HG02623 (cell line): ENCODE data around the gene HDAC4.

ENCODE experiments used
- ATAC-seq: cut with Tn5 transposase; IDR thresholded peaks from one replicate; pipeline ENCODE4 v1.9.1; 2021; ENCODE audit warnings: moderate library complexity; ENCODE audit not compliant: unreplicated experiment

The HDAC4 gene

DNA sequence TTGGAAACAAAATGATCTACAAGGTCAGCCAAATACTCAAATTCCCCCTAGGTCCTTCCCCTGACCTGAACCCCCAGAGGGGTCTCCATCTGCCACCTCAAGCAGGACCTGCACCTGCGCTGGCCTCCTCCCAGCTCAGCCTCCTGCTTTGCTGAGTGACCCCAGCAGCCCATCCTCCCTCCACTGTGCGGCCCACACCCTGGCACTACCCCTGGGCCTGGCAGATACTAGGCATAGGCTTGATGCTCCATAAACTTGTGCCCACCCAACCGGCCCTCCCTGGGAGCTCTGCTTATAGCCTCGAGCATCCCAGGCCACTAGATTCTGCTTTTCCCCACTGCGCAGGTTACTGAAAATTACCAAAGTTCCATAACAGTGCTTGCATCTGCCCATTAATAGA lies 156.2 kb downstream of the HDAC4 start:
- ATAC-seq = no peak

DNA sequence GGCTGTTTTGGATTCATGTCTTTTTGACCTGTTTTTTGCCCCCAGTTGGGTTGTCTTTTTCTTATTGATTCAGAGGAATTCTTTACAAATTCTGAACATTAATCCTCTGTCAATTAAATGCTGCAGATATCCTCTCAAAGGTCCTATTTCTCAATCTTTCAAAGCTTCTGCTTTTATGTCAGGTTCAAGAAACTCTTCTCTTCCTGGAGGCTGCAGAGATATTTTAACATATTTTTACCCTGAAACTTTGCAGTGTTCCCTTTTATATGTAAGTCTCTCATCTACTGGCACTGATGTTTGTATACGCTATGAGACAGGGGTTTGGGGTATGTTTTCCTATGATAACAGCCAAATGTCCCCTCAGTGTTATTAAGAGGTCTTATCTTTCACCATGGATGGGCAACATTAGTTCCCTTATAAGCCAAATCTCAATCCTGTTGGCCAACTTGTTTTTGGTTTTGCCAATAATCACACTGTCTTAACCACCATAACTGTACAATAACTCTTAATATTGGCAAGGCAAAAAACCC lies 159.3 kb downstream of the HDAC4 start:
- no peak for ATAC-seq

DNA sequence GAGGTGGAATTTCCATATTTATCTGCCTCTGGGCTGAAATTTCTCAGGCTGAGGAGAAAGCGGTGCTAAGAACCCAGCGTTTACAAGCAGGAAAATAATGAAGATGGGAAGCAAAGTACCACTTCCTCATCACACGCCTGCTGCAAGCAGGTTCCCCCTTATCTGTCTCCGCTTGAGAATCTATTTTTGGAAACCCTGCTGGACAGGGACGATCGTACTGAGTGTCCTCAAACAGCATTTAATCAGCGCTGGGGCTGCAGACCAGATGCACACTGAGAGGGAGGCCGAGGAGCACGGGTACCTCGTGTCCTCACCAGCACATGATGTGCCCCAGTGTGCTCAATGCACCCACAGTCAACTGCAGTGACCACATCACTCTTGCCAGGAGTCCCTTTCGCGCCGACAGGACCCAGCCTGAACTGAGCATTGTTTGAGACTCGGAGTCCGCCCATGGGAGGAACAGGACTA lies 160.4 kb downstream of the HDAC4 start:
- no peak for ATAC-seq

DNA sequence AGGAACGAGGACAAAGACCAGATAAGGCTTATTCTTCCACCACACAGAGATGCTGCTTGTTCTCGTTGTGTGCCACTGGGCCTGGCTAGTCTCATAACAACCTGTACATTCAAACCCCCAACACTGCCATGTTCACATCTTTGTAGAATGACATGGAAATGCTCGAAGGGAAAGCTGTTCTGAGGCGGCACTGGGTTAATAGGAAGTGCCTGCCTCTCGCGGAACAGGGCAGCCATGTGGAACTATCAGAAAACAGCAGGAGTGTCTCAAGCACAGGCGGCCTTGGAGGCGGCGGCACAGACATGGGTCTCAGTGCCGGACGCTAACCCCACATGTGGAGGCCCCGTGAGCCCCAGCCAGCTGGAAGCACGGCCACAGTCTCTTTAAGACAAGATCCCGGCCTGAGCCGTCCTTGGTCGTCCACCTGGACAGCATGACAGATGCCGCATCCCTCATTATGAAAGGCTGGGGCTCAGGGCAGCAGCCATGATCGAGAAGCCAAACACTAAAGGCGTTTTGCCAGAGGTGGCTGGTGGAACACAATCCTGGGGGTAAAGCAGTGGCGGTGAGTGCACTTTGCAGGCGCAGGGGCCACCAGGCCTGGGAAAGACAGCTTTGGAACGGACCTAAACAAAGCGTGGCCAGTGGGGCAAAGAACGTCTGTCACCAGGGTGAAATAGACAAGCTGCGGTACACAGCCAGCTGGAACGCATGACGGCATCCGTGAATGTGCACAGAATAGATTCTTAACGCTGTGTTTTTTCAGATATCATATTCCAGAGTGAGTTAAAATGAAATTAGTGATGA lies 161.0 kb downstream of the HDAC4 start:
- ATAC-seq = no peak

DNA sequence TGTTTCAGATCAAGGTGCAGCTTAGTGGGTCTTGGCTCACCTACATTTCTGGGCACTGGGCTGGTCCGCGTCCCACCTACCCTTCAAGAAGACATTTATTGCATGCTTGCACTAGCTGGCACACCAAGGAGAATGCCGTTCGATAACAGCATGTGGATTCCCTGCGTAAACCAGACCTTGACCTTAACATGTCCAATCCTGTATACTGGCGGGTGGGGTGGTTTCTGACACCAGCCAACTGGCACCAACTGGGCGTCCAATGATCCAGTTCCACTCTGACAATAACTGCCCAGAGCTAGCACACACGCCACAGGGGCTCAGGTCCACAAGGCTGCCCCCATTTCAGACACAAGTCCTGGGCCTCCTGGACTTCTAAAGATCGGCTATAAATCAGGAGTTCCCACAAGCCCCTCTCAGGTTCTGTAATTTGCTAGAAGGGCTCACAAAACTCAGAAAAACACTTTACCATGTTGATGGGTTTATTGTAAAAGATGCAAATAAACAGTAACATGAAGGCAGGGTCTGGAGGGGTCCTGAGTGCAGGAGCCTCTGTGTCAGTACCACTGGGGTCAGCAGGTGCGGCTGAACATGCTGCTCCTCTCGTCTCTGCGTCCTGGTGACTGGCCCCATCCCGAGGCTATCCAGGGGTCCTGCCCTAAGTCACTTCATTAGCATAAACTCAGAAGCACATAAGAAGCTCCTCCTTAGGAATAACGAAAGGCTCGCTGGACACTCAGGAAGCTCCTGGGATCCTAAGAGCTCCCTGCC lies 161.8 kb downstream of the HDAC4 start:
- no peak for ATAC-seq

DNA sequence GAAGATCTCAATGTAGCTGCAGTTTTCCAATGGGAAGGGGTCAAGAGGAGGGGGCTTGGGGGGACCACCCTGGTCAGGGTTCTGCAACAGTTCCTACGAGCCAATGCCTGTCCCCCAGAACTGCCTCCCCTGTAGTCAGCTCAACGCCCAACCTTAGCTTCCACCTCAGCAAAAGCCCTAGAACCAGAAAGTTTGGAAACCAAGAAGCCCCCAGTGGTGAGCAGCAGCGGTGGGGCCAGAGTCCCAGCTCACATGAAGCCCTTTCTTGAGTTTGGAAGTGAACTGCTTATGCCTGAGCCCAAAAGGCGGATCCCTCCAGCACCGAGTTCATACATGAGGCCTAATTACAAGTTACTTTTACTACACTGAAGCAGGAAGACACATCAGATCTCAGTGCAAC lies 162.4 kb downstream of the HDAC4 start:
- no peak for ATAC-seq

DNA sequence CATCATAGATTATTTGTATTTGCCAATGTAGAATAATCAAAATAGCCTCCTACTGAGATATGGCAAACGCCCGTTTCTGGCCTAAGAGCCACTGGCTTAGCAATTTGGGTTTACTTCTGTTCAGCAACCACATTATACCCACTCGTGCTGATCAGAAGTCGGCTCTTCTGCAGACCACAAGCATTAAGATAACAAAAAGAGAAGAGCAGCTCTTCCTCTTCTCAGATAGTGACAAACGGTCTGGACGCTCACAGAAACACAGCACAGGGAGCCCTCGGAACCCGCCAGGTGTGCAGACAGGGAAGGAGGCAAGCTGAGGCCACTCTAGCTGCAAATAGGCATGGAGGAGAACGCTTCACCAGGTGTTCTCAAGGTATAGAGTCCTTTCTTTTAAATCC lies 164.0 kb downstream of the HDAC4 start:
- no peak for ATAC-seq

DNA sequence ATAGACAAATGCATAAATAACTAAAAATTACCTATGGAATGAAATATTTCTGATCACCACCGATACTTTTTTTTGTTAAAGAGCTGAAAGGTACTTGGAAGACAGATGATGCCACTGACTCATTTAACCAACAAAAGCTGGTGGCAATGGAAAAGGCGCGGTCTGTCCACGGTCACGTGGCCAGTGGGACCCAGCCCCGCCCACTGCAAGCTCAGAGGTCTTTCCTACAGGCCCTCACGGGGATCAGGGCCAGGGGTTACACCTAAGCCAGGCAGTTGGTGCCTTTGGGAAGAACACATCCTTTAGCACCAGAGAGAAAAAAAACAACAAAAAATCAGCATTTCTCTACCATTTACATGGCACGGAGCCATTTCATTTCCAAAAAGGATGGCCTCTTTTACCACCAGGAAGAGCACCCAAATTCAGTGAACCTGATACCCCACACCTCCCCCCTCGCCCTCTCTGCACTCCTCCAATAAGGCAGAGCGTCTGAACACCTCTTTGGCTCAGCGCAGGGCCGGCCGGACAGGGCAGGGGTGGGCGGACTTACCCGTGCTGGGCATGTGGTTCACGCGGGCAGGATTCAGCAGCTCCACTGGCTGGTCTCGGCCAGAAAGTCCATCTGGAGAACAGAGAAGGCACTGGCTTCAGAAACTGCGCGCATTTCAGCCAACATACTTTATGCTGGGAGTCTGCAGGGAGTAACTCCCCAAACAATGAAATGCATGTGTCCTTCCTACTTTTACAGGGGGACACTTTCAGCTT lies 164.6 kb downstream of the HDAC4 start:
- no peak for ATAC-seq

DNA sequence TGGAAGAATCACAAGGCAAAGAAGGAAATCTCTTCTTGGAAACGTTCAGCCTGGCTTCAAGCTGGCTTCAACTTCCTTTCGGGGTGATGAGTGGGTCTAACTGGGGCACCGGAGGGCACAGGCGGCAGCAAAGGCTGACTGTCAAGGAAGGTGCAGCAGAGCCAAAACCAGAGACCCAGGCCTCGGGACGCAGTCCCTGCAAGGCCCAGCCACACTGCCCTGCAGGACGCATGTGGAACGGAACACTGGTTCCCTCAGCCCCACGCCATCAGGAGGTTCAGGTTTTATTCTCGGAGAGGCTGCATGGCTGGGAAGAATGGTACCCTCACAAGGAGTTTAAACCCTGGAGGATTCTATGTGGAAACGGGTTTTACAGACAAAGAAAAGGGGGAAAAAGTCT lies 165.5 kb downstream of the HDAC4 start:
- ATAC-seq = no peak

DNA sequence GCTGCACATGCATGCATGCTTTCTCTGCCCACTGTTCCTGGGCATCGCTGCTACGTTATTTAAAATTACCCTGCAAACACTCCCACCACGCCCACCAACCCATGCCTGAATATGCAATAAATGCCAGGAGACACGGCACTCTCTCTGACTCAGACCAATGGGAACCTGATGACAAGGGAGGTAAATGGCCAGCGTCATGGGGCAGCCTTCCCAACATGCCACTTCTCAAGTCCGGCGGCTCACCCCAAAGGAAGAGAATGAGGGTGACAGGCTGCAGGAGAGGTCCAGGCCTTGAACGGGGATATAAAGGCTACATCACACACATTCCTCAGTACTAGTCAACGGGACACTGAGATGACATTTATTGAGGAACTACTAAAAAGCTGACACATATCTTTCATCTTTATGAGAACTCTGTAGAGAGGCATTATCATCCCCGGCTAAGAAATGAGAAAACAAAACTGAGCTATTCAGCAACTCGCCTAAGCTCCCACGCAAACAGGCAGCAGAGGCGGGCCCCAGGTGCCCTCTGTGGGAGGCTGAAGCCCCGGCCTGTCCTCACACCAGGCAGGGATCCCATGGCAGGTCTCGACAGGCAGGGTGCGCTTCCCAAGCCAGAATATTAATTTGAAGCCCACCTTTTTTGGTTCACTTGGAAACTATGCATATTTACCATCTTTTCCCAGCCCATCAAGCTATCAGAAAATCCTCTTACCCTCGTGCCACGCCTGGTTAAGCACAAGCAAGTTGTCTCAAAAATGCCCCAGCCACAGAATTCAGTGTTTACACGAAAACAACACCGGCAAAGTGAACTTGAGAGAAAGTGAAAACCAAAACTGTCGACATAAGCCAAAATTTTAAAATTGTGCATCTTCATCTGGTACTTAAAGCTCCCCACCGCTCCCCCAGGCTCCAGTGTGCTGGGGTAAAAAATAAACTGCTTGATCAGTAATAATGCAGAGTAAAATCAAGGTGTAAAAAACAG lies 166.3 kb downstream of the HDAC4 start:
- no peak for ATAC-seq

DNA sequence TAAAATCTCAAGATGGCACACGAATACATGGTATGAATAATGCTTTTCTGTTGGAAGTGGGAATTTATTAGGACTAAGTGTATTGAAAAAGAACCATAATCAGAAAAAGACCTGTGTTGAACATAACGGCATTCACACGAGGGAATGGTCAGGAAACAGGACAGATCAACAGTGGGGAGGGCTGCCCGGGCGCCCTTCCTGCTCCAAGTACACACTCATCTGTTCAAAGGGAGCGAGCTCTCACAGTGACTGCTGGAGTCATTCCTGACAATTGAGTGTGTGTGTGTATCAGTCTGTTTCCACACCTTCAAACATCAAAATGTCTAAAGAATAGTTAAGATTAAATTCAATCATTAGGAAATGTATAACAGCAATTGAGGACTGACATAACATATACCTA lies 167.2 kb downstream of the HDAC4 start:
- no peak for ATAC-seq

DNA sequence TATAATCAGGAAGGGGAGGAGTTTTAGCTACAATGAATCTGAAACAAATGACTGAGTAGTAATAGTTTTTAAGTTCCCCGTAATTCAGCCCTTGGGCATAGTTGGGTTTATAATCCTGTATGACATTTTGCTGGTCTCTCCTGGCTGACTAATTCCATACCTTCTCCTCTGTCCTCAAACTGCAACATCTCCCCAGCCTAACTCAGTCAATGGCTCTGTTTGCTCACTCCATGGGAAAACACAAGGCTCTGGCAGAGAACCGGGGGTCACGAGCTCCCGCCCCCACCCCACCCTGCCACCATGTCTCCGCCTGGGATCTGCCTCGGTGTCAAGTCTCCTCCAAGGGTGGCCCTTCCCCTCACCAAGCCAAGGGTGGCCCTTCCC lies 168.6 kb downstream of the HDAC4 start:
- ATAC-seq = no peak

DNA sequence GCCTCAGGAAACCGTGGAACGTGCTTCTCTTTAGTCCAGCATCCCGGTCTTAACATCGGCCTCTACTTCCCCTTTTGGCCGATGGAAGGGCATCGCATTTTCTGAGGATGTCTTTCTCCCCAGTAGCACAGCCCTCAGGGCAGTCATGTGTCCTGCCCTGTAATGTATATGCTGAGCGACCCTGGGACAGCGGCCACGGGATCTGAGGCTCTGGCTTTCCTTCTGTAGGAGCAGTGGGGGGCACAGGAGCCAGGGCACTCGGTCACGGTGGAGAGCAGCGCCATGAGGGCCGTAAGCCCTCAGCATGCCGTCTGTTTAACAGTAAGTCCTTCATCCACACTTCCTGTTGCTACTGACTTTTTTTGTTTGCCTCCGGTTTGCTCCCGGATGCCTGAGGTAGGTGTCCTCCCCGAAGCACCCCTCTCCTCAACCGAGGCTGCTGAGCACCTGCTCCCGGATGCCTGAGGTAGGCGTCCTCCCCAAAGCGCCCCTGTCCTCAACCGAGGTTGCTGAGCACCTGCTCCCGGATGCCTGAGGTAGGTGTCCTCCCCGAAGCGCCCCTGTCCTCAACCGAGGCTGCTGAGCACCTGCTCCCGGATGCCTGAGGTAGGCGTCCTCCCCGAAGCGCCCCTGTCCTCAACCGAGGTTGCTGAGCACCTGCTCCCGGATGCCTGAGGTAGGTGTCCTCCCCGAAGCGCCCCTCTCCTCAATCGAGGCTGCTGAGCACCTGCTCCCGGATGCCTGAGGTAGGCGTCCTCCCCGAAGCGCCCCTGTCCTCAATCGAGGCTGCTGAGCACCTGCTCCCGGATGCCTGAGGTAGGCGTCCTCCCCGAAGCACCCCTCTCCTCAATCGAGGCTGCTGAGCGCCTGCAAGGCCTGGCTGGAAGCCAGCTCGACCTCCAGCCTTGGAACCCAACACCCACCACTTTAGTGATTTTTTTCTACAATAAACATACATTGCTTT lies 169.3 kb downstream of the HDAC4 start:
- no peak for ATAC-seq

DNA sequence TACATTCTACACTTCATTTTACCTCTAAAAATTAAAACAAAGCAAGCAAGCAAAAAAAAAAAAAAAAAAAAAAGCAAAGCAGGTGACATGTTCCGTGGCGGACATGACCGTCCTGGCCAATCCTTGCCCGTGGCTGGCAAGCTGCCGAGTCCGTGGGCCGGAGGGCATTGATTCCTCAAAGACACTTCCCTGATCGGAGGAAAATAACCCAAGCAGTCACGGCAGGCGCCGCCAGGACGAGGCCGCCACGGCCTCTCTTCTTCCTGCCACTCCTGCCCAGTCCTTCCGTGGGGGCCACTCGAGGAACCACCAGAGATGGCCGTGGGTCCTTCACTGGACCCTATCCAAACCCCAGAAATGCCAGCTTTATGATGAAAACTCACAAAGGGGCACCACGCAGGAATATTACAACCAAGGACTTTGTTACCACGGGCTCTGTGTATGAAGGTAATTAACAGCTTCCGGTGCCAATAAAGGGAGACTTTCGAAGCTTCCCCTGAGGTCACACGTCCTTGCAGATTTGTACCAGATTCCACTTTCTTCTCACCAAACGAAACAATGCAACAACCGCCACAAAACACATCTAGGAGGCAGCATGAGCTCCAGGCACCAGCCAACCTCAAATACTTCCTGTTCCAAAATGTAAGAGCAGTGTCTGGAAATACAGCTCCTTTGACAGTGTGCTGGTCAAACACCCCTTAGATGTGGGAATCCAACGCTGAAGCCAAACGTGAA lies 170.3 kb downstream of the HDAC4 start:
- no peak for ATAC-seq

DNA sequence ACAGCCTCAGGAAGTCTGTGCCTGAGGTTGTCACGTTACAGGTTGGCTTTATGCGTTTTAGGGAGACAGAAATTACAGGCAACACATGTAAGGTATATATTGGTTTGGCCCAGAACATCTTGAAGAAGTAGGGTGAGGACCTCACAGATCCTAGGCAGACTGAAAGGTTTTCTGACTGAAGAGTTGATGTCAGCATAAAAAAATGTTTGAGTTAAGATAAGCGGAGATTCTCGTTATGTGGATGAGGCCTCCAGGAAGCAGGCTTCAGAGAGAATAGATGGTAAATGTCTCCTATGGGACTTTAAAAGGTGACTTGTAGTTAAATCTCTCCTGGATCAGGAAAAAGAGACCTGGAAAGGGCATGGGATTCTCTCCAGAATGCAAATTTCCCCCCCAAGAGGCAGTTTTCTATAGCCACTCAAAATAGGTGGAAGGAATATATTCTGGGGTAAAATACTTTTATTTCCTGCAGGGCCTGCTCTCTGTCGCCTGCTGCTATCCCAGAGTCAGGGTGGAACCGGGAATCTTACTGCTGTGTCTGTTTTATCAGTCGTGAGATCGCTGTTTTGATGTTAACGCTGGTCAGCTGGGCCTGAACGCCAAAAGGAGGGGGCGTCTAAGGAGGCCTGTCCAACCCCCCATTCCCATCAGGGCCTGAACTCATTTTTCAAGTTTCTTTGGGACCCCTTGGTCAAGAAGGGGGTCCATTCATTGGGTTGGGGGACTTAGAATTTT lies 171.1 kb downstream of the HDAC4 start:
- ATAC-seq = no peak

DNA sequence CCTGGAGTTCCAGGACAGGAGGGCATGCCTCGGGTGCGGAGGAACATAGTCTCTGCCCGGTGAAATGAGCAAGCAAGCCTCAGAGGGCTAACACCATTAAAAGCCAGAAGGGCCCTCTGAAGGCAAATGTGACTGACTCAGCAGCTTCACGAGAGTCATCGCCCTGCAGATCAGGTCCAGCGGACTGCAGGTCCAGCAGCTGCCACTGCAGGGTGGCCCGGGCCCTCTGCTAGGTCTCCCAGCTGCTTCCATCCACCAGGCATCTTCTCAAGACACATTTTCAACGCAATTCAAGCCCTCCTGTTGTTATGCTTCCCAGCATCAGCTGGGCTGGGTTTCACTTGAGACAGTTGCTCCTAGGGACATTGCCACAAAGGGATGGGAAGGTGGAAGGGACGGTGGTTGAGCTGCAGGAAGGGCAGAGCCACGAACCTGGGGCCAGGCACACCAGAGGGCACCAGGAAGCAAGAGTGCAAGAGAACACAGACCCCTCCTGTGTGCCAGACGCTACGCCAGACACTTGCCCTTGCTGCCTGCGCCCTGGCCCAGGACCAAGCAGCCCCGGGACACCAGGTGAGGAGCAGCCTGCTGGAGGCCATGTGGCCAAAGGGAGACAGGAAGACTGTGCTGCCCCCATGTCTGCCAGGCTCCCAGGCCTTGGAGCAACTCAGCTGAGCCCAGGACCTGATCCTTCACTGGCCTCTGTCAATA lies 173.0 kb downstream of the HDAC4 start:
- ATAC-seq = no peak
